Fibroblast of the aortic adventitia (primary cell): ENCODE results near the gene ADAMTS2. TPM values are rescaled to one million over a fixed set of nuclear protein-coding genes. Genes with fewer than 3 reads are reported as not detected.

Source experiments
- DNase-seq: peaks from one replicate; pipeline ENCODE4 v3.0.0-alpha.2; 2010; ENCODE audit warnings: low read depth
- H3K4me3 ChIP-seq: 2 replicates; pipeline ENCODE4 v1.5.1; 2011; ENCODE audit warnings: low read depth, mild to moderate bottlenecking, control low read depth, low read length, moderate library complexity
- CTCF ChIP-seq: IDR thresholded peaks from 2 replicates; pipeline ENCODE4 v1.5.1; 2011; ENCODE audit warnings: mild to moderate bottlenecking, low read length, control low read depth, inconsistent platforms; ENCODE audit not compliant: insufficient read depth
- total RNA-seq: library from RNA; depleted of rRNA; stranded (reverse); fragments of >200 nt; gene quantifications from 2 replicates; pipeline ENCODE4 v1.2.3, GENCODE V29; 2012; ENCODE audit warnings: low replicate concordance

ADAMTS2 gene
- total RNA-seq, 1 donor = 25.8 TPM

DNA sequence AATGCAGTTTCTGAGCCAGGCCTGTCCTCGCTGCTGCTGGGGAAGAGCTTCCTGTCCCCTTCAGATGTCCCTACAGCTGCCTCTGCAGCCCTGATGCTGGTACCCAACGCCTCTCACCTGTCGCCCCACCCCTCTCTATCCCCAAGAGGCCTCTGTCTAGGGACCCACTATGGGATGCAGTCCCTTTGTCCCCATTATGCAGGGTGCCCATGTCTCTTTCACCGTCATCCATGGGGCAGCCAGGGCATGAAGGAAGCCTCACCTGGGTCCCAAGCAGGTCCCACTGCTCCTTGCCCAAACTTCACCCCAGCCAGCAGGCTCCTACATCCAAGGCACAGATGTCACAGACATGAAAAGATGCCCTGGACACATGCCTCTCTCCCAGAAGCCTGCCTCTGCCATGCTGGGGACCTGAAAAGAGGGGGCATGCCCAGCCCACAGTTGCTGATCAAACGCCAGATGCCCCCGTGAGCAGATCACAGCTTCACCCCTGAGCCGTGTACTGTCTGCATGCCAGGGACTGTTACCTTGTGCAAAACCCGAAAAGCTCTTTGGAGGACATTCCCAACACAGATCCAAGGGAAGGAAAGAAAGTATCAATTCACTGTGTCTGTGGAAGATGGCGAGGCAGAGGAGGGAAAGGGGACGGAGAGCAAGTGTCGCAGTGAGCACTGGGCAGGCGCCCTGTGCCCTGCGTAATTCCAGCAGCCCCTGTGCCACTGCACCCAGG, 81.0 kb downstream of the ADAMTS2 start:
- DNase-seq = no peak
- TF ChIP-seq CTCF = no peak
- no peak overlapping the region for H3K4me3 ChIP-seq

- H3K4me3 ChIP-seq = no peak overlapping the region
- DNase-seq = no peak
- TF ChIP-seq CTCF = no peak
These were observed 81.7 kb downstream of the ADAMTS2 start for GRCh38 chr5:179263391-179264052.

DNA sequence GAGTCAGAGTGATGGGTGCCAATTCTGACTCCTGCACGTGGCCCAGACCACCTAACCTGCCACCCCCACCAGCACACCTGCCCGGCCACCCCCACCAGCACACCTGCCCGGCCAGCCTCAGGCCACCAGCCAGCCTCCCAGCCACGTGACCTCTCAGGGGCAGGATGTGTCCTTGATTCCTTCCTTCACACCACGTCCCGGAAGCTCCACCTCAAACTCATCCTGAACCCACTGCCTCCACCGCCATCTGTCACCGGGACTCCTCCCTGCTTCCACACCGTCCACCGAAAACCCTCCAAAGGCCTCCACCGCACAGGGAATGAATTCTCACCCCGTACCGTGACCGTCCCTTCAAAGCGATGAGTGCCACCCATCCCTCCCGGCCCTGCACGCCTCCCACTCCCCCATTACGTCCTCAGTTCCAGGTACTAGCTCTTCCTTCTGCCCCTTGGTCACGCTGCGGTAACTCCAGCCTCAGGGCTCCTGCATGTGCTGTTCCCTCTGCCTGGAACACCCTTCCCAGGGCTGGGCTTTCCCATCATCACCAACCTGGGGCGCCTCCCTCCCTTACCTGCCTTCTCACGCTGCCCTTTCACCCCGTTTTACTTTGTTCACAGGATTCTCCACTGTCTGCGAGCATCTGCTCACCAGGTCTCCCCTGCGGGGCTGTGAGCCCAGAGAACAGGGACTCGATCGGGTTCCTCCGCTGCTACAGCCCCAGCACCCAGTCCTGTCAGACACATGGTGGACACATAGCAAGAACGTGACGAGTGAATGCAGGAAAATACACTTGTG, 82.9 kb downstream of the ADAMTS2 start:
- TF ChIP-seq CTCF = no peak
- DNase-seq = no peak
- H3K4me3 ChIP-seq = no peak overlapping the region

GRCh38 chr5:179261301-179262125, 83.7 kb downstream of the ADAMTS2 start:
- DNase-seq = no peak
- peak; percentile 28 for TF ChIP-seq CTCF
- no peak overlapping the region for H3K4me3 ChIP-seq

DNA sequence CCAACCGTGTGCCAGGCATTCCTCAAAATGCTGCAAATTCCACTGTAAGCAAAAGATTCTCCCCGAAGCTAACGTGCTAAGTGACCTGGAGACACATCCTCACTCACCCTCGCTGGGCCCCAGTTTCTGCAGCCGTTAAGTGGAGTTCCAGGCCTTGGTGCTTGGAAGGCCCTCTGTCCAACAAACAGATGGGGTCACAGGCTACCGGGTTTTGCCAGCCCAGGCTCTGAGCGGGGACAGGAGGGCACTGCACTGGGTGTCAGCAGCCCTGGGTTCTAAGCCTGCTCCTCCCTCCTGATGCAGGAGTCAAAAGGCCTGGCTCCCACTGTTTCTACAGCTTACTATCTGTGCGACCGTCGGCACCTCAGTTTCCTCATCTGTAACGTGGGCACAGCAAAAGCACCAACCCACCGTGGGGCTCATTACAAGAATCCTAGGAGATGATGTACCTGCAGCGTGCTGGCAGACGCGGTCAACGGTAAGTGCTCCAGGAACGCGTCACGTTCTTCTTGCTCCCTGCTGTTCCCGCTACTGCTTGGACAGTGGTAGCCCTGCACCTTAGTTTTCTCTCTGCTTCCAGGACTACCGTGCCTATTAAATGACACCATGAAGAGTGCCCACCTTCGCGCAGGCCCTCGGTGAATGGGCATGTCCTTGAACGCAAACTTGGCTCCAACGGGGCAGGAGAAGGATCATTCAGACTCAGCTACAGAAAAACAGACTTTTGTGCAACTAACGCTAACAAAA, 84.8 kb downstream of the ADAMTS2 start:
- no peak for DNase-seq
- no peak overlapping the region for H3K4me3 ChIP-seq
- no peak for TF ChIP-seq CTCF
